NCI-H526 treated with DMSO at 0.1 percent for 48 hours (cell line): Measurements from ENCODE around the gene SLC22A2.
"Not testable (repeated sequence)": the region's sequence is repeated elsewhere in the genome, so short reads cannot be mapped to it uniquely, and the experiment has no call there.

ENCODE experiments used
- DNase-seq: peaks from one replicate; lab custom pipeline; 2025; lab: John Stamatoyannopoulos, UW

SLC22A2 gene

DNA sequence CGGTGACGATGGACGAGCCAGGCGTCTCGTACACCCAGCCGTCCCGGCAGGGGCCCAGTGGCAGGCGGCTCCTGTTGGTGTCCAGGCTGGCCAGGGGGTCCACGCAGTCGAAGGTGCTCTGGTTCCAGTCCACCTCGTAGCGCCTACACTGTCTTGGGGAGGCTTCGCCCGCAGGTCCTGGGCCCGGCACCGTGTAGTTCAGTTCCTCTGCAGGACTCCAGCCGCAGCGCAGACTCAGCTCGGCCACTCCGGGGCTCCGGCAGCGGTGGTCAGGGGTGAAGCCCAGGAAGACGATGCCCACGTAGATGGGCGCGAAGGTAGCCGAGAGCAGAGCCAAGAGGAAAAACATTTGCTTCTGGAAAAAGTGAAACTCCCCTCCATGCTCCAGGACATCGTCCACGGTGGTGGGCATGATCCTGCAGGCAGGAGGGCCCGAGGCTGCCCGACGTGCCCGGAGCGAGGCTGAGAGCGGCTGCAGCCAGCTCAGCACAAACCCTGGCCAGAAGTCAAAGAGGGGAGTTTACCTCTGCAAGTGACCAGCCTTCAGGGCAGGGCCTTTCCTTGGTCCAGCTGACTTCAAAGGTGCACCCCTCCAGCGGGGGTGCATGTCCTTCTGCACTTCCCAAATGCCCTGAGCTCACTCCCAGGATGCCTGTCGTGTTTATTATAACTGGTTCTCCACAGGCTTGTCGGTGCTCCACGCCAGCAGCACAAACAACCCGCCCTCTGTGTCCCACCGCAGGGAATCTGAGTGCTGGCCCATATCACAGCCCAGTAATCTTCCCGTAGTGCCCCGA, at the start of gene SLC22A2:
TSS of gene SLC22A2 (minus strand) at position 476 of the 797 bp plus-strand sequence. CDS start at position 412, 64 bp downstream.
- no peak for DNase-seq

DNA sequence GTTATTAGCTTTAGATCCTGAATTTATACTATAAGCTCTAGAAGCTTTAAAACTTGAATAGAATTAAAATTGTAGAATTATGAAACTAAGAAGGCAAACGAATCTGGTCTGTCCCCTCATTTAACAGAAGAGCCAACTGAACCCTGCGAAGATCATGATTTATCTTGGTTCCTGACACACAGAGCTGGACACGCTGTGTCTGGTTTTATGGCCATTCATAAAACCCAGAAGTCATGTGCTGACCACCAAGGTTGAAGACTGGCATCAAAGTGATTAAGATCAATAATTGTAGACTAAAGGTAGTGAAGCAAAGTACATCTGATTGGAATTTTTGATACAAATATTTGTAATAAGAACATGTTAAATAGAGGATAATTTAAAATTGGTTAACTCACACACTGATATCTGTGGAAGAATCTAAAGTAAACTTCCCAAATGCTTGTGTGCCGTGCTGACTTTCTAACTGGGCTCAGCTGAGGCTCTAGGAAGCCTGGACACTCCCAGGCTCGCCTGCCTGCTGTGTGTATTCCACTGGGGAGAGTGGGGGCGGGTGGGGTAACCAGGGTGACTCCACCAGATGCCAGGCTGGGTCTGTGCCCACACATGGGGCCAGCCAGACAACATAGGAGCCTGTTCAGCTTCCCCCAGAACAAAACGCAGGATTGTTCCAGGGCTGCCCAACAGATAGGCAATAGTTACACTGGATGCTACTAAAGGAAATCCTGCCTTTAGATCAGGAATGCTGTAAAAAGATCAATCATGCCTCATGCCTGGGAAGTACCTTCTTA, 47.5 kb upstream of the SLC22A2 start:
- no peak for DNase-seq

DNA sequence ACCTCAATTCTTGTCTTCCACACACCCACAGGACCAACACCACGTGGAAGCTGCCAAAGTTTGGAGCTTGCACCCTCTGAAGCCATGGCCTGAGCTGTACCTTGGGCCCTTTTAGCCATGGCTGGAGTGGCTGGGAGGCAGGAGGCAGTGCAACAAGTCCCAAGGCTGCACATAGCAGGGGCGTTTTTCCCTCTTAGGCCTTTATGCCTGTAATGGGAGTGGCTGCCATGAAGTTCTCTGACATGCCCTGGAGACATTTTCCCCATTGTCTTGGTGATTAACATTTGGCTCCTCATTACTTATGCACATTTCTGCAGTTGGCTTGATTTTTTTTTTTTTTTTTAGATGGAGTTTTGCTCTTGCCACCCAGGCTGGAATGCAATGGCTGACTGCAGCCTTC, 45.2 kb upstream of the SLC22A2 start:
- no peak for DNase-seq

DNA sequence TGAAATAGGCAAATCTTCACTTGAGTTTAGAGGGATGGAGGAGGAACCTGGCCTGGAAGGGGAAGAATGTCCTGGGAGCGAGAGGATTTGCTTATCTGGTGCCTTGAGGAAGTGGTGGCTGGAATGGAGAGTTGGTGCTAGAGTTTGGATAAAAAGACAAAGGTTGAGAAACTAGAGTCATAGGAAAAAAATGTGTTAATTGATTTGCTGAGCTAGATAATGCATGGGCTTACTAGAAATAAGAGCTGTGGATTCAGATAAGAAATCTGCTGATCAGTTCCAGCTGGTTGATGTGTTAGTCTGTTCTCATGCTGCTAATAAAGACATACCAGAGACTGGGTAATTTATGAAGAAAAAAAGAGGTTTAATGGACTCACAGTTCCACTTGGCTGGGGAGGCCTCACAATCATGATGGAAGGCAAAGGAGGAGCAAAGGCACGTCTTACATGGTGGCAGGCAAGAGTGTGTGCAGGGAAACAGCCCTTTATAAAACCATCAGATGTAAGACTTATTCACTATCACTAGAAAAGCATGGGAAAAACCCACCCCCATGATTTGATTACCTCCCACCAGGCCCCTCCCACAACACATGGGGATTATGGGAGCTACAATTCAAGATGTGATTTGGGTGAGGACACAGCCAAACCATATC, 43.9 kb upstream of the SLC22A2 start:
- not testable (repeated sequence) for DNase-seq

GRCh38 chr6:160301339-160301738, 42.7 kb upstream of the SLC22A2 start:
- DNase-seq: no peak

DNA sequence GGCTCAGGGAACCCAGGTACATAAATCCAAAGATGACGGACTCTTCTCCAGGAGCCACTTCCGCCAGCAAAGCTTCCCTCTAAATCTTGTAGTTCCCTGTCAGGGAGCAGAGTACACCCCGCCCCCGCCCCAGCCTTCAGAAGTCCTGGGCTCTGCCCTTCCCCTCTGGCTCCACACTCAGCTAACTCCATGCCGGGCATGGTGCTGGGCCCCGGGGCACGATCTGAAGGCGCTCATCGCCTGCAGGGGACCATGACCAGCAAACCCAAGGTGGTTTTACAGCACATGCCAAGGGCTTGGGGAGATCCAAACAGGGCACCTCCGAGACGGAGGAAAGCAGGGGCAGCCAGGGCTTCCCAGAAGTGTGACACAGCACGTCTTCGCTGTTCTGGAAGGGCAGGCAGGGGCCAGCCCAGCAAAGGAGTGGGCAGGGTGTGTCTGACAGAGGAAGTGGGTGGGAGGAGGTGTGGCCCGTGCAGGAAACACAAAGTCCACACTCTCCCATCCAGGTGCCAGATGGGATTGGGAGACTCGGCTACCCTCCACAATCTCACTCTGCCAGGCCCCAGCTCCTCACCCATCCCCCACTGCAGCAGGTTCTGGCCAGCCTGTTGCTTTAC, 41.6 kb upstream of the SLC22A2 start:
- no peak for DNase-seq

DNA sequence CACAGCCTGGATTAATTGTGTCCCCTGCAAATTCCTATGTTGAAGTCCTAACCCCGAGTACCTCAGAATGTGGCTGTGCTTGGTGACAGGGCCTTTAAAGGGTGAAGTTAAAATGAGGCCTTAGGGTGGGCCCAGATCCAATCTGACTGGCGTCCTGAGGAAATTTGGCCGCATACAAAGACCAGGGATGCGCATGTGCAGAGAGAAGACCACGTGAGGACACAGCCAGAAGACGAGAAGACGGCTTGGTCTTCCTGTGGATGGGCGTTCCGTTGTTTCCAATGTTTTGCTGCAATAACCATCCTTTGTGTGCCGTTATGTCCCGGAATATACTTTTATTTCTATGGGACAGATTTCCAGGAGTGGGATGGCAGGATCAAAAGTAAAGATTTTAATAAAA, 40.9 kb upstream of the SLC22A2 start:
- DNase-seq: no peak

DNA sequence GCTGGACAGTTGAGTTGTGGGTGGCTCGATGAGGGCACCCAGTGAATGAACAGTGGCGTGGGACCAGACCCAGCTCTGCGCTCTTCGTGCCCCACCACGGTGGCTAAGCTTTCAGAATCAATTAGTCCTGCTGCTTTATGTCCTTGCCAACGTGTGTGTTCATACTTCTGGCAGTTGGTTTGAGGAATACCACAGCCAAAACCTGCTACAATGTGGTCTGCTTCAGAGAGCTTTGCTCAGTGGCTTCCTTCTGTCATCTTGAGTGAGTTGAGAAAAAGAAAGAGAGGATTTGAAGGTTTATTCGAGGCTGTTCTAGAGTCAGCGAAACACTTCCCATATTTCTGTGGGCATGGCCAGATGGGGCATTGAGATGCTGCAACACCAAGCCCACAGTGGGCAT, 39.5 kb upstream of the SLC22A2 start:
- DNase-seq: no peak

DNA sequence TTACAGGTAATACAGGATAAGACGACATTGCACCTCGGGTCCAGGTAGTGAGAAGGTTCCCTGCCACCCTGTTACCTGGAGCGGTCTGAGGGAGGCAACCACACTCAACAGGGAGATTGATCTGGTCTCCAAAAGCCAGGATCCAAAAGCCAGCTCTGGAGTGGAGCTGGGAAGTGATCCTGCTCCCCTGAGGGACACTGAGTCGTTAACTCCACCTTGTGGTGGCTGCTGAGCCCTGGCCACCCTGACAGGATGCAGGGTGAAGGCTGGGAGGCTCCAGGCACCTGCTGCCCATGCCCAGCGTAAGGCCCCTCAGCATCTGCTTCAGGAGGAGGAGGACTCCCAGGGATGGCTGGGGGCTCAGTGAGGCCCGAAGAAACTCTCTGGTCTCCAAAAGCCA, 38.7 kb upstream of the SLC22A2 start:
- DNase-seq: no peak

DNA sequence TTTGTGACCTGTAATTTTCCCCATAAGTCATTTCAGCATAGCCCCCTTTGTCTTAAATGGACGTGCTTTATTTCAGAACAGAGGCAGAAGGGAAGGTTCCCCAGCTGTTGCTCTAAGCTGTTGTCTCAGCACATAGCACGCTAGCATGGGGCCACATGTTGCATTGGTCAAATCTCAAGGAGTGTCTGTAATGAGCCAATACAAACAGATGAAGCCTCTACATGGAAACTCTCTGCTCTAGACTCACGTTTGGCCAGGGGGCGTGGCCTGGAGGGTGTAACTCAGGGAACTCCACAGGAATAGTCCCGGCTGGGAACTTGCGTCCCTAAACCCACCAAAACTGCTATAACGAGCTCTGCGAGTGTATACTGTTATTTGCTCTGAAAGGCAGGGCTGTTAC, 35.2 kb upstream of the SLC22A2 start:
- no peak for DNase-seq

- DNase-seq: no peak
These were observed 27.0 kb upstream of the SLC22A2 start for GRCh38 chr6:160285541-160286105.

GRCh38 chr6:160284575-160284974, 26.0 kb upstream of the SLC22A2 start:
- no peak for DNase-seq

DNA sequence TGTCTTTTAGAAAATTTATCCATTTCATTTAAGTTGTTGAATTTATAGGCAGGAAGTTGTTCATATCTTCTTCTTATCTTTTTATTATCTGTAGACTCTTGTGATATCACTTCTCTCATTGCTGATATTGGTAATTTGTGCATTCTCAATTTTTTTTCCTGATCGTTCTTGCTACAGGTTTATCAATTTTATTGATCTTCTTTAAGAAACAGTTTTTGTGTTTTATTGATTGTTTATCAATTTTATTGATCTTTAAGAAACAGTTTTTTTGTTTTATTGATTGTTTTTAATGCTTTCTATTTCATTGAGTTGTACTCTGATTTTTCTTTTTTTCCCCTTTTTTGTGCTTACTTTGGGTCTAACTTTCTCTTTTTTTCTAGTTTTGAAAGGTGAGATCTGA, 23.8 kb upstream of the SLC22A2 start:
- no peak for DNase-seq

GRCh38 chr6:160279850-160280249, 21.2 kb upstream of the SLC22A2 start:
- DNase-seq: no peak

DNA sequence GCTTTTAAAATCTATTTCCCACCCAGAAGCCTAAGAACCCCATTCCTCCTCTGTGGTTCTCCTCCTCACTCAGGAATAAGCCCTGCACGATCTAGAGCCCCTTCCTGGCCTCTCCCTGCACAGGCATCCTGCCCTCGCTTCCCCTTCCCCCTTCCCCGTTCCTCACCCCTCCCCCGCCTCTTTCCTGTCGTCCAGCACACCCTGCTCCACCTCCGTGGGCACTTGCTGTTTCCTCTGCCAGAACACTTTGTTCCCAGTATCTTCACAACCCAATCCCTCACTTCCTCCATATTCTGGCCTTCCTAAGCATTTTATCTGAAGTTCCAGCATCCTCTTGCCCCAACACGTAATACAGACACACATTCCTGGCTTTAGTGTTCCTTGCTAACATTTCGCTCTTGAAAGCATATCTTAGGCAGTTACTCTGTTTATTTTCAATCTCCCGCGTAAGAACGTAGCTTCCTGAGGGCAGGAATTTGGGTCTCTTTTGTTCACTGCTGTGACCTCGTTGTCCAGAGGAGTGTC, 20.2 kb upstream of the SLC22A2 start:
- no peak for DNase-seq

DNA sequence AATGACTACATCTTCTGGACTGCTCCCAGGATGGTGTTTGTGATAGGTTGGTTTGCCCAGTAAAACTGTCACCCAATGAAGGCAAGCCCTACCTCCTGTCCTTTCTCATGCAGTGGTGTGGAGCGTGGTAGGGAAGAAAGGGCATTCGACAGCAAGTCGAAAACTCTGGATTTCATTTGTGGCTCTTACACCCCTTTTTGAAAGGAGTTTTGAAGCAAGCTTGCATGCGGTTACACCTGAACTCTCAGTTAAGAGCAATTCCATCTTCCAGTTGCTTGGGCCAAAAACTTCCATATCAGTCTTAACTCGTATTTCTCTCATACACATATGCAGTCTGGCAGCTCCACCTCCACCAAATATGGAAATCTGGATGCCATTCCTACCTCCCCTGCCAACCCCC, 19.7 kb upstream of the SLC22A2 start:
- no peak for DNase-seq

DNA sequence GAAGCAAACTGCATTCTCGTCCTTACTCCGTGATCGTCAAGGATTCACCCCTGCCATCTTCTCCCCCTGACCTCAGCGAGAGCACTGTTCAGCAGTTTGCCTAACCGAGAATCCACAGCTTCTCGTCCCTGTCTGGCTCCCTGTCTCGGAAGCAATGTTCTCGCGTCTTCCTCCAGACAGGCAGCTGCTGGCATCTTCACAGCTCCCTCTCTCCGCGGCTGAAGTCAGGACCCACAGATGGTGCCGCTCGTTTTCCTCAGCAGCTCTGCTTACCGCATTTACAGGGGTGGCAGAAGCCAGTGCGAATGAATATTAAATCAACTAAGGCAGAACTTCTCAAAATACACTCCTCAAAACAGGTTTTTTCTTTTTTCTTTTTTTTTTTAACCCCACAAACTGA, 18.9 kb upstream of the SLC22A2 start:
- DNase-seq: no peak

DNA sequence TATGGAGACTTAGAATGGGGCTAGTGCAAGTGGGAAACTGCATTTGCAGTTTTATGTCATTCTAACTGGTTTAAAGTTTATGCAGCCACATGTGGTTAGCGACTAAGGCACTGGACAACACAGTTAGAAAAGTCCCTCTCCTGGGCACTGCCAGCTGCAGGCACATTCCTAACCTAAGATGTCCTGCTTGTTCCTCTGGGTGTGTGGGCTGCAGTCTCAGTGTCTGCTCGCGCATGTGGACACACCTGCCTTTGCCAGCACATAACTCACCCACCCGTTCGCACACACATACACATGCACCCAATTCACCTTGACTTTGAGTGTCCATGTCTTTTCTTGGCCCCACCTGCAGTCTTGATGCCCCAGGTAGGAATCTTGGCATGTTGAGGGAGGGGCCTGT, 18.5 kb upstream of the SLC22A2 start:
- no peak for DNase-seq

DNA sequence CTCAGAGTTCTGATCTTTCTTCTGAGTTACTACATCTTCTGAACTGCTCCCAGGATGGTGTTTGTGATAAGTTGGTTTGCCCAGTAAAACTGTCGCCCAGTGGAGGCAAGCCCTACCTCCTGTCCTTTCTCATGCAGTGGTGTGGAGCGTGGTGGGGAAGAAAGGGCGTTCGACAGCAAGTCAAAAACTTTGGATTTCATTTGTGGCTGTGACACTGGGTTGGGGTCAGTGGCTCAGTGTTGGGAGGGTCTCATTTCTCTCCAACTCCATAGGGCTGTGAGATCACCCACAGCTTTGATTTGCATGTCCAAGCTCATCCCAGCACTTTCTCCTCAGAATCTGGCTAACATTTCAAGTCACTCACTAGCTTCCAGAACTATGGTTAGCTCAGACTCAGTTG, 17.5 kb upstream of the SLC22A2 start:
- DNase-seq: no peak

DNA sequence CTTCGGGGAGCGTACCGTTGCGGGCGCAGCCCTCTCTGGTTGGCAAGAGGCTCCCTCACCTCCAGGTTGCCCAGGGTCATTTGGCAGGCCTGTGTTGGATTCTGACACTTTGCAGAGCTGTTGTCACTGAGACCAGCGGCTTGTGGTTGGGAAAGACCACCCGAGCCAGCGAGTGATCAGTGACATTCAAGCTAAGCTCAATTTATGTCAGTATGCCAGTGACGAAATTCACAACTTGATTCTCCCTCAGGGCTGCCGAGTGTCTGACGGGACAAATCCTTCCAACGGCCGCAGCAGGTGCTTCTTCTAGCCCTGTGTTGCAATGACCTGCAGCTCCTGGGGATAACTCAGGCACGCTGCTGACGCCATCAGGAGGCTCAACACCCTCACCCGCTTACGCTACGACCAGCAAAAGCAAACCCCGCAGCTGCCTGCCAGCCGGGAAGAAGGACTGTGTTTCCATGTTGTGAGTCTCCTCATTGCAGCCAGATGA, 16.9 kb upstream of the SLC22A2 start:
- no peak for DNase-seq

DNA sequence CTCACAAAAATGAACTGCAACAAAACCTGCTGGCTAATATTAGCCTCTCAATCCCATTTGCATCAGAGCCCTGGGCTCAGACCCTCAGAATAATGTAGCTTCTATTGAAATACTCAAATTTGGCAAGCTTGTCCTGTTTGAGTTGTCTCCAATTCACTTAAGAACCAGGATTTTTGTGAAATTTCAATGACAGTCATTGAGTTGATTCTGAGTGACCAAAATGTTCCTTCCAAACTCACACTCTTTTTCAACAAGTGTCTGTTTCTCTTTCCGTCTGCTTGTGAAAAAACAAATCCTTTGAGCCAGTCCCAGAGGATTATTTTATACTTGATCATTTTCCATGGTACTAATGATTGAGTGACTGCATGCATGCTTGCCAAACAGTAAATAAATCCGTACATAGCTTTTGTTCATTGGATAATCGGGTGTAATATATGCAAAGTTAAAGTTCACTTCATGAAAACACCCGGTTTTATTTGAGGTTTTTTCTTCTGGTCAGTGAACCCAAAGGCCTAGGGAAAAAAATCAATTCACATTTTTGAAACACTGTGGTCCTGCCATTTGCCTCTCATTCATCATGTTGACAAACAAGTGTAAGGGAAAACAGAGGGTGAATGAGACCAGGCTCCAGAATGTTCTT, 16.4 kb upstream of the SLC22A2 start:
- DNase-seq: no peak
